CD1c-positive myeloid dendritic cell (primary cell): ENCODE results near the gene SPEG.

Experiments
- DNase-seq: peaks from one replicate; pipeline ENCODE4 v3.0.0-alpha.2; 2016; ENCODE audit errors: extremely low spot score

The SPEG gene

DNA sequence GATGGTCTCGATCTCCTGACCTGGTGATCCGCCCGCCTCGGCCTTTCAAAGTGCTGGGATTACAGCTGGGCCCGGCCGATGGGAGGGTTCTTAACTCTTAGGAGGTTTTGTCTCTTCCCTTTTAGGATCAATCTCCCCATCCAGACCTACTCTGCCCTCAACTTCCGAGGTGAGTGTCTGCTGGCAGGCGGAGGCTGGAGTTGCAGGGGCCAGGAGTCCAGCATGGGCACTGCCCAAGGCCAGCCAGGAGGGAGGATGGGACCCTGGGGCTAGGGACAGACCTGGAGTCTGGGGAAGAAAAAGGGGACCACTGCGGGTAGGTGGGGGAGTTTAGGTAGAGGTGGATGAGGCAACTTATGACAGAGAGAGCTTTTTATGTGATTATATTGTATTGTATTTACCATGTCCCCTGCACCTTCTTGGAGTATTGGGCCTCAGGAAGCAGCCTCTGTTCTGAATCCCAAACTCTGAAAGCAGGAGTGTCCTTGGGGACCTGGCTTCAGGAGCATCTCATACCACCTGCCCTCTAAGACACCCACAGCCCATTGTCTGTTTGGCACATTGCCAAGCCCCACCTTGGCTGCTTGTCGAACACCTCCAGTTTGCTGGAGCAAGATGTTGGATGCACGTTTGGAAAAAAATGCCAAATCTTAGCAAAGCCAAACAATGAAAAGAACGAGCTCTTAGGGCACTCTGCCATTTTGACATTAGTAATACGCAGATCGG lies 10.8 kb upstream of the SPEG start:
- DNase-seq: no peak

DNA sequence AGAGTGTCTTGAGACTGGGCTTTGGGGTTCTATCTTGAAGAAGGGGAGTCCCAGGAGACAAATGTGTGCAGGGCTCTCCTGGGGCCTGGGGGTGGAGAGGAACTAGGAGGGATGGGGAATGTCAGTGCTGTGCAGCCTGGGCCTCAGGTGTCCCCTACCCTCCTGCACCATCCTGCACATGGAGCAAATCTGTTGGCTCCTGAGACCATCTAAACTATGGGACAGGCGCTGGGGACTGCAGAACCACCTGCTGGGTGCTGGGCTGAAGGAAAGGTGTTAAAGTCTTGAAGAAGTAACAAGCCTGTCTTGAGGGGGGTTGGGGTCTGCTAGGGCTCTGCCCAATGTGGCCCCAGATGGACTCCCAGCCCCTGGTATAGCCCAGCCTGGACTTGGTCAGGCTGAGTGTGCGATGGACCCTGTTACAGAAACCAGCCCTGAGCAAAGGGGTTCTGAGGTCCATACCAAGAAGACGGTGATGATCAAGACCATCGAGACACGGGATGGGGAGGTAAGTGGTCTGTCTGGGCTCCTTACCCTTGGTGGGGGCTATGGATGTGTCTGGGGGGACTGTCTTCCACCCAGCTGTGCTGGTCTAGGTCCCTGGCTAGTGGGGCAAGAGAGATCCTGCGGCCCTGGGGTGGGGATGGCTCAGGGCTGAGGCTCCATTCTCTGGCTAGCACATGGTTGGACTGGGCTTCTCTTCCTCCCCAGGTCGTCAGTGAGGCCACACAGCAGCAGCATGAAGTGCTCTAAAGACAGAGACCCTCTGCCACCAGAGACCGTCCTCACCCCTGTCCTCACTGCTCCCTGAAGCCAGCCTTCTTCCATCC lies 9.2 kb upstream of the SPEG start:
- no peak for DNase-seq

GRCh38 chr2:219426068-219426443 lies 8.6 kb upstream of the SPEG start:
- DNase-seq: no peak

DNA sequence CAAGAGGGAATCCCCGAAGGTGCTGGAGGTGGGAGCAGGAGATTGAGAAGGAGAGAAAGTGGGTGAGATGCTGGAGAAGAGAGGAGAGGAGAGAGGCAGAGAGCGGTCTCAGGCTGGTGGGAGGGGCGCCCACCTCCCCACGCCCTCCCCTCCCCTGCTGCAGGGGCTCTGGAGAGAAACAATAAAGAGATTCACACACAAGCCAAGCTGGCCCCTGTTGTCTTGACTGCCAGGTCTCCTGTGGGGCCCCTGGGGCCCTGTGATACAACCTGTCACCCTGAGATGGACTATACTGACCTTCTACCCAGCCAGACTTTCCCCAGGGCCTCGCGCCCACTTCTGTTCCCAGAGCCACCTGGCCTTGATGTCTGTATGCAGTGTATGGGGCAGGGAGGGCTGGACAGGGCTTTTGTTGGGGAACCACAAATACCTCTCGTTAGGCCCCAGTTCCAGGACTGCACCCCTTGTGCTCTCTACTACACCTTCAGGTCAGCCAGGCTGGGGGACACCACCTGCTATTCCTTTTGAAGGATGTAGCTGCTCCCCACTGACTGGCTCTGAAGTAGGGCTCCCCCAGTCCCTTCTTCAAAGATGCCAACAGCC lies 8.0 kb upstream of the SPEG start:
- no peak for DNase-seq

DNA sequence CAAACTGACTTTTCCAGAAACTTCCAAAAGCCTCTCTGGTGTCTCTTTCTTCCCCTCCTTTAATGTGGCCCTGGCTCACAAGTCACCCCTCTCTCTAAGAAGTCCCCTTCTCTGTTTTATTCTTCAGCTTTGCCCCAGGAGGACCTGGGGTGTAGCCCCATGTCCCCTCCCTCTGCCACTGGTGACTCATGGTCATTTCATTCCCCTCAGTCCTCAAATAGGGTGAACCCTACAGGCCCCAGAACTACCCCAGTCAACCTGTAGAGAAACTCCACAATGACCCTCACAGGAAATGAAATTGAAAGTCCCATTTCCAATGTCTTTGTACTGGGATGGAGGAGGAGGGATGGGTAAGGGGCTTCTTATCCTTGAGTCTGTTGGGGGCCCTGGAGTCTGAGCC lies 6.2 kb upstream of the SPEG start:
- DNase-seq: no peak

DNA sequence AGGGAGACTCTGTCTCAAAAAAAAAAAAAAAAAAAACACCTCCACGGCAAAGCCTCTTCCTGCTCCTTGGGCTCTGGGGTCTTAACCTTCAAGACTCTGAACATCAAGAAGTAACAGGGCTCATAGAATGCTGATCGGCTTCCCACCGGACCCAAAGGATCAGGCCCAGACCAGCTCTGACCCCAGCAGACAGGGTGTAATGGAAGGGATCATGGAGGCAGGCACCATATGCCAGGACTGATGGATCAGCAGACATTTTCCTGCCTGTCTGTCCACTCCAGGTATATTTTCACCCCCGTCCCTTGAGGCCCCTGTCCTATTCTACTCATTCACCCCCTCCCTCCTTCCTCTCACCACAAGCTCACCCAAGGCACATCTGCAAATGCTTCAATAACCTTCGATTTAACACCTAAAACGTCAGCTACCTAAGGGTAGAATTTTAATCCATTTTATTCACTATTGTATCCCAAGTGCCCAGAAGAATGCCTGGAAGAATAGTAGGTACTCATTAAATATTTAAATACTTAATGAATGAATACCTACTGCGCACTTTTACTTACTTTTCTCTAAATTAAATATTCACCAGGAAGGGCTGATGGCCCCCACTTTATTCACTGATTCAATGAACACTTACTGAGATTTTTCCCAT lies 4.6 kb upstream of the SPEG start:
- no peak for DNase-seq

DNA sequence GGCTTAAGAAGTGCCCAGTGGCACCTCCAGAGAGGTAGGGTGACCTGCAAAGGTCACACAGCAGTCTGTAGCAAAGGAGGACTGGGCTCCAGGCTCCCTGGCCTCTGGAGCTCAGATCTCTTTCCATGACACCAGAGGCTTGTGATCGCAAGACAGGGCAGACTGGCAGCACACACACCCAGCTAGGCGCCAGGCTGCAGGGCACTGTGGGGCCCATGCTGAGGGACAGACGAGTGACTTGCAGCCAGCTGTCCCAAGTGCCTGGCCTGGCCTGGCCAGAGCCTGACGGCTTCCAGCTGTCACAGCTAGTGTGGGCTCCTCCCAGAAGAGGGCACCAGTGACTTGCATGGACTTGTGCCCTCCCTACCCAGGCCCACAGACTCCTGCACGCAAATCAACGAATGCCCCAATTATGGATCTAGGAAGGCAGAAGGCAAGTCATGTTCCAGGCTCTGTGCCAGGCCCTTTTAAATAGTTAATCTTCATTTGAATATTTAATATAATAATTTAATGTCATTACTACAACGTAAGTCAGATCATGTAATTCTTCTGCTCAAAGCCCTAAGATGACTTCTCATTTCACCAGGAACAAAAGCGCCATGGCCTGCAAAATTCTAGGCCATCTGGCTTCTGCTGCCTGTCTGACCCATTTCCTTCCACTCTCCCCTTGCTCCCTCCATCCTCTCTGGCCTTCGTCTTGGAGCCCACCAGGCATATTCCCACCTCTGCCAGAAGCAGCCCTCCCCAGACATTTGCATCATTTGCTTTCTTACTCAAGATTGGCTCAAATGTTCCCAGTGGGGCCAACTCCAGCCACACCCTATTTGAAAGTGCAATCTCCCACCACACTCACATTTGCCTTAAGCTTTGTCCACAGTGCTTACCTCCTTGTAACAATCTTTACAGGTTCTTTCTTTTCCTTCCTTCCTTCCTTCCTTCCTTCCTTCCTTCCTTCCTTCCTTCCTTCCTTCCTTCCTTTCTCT lies 3.7 kb upstream of the SPEG start:
- DNase-seq: no peak

- peak; percentile 40 for DNase-seq
Observed at GRCh38 chr2:219433666-219434467, 776 bp upstream of the SPEG start.

DNA sequence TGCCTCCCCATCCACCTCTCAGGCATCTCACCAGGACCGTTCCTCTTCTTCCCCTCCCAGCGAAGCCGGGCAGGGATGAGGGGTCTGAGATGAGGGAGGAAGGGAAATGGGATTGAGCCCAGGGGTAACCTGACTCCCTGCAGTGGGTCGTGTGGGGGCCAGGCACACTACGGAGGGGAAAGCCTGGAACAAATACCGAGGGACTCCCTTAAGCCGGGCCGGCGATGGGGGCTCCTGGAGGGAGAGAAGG lies 250 bp upstream of the SPEG start:
- no peak for DNase-seq

DNA sequence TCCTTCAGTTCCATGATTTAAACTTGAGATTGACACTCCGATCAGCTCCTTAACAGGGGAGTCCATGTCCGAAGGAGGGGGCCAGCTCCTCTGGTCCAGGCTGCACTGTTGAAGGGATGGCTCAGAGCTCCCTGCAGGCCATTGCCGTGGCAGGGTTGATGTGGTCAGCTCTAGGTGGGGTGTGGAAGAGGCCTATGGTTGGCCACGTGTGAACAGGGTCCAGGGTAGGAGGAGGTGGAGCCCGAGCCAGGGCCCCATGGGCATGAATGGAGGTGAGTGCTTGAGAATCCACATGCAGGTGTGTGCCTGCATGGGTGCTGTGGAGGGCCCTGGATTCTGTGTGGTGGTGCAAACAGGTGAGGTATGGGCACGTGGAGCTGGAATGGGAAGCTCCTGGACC lies 1.1 kb downstream of the SPEG start:
- DNase-seq: no peak

DNA sequence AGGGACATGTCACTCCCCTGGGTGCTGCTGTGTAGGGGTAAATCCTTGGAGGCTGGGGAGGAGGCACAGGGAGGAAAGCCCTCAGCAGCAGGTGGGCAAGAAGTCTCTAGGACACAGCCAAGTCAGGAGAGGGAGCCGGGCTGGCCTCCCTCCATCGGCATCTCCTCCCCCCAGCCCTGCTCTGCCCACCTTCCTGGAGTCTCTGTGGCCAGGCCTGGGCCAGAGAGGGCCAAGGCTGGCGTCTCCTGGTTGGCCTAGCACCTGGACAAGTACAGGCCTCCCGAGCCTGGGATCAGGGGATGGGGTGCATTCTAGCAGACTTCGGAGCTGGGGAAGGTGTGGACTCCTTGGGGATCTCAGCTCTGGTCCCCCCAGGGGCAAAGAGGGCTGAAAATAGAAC lies 1.8 kb downstream of the SPEG start:
- DNase-seq: no peak

DNA sequence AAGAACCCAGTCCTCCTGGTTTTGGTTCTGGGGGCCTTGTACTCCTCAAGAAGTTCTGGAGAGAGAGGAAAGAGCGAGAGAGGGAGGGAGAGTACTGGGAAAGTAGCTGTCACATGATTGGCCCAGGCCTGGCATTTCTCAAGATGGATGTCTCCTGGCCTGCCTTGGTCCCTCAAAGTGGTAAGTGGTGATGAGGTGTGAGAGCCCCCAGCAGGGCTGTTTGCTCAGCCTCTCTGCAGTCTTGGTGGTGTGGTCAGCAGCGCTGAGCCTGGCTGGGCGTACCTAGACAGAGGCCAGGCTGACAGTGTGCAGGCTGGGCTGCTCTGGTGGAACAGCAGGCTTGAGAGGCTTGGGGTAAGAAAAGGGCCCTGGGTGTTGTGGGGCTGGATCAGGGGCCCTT lies 2.5 kb downstream of the SPEG start:
- DNase-seq: no peak

- no peak for DNase-seq
Observed at GRCh38 chr2:219437690-219438206, 3.1 kb downstream of the SPEG start.

DNA sequence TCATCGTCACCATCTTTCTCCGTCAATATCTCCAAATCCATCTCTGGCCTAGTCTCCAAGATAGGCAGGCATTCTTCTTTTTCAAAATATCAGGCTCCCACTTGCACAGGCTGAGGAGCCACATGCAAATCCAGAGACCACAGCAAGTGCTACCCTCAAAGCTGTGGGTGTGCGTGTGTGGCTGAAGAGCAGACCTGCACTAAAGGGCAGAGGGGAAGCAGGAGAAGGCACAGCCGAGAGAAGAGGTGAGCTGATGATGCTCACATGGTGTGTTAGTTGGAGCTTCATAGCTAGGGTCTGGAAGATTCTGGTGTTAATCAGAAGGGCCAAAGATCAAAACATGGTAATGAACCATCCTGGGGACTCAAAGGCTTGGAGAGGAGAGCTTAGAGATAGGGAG lies 3.8 kb downstream of the SPEG start:
- DNase-seq: no peak

- DNase-seq: no peak
Observed at GRCh38 chr2:219439506-219439905, 4.9 kb downstream of the SPEG start.

- no peak for DNase-seq
Observed at GRCh38 chr2:219440388-219441256, 6.0 kb downstream of the SPEG start.

GRCh38 chr2:219441451-219442255 lies 7.0 kb downstream of the SPEG start:
- no peak for DNase-seq

- DNase-seq: no peak
Observed at GRCh38 chr2:219442256-219443015, 7.8 kb downstream of the SPEG start.
